GM23338 (cell line): ENCODE data around the gene AK4. TPM values are rescaled to one million over a fixed set of nuclear protein-coding genes. Genes with fewer than 3 reads are reported as not detected.

Experiments used
- ATAC-seq: fragments of 200-7000 bp; cut with Tn5 transposase; 3 replicates; pipeline ENCODE4 v1.9.1; 2020
- DNase-seq: peaks from one replicate; pipeline ENCODE4 v3.0.0-alpha.2; 2015; ENCODE audit warnings: low spot score
- H2AFZ ChIP-seq: fragments of 200-600 bp; sonication (generic); 2 replicates; pipeline ENCODE4 v1.8.0; 2016; ENCODE audit warnings: antibody characterized with exemption, mild to moderate bottlenecking, moderate library complexity
- H3F3A ChIP-seq: fragments of 200-600 bp; sonication (generic); replicated peaks from 2 replicates; pipeline ENCODE4 v1.8.0; 2017; ENCODE audit warnings: antibody characterized with exemption, mixed run types, low read depth
- H3K27ac ChIP-seq: fragments of 200-600 bp; sonication (generic); 2 replicates; pipeline ENCODE4 v1.6.1; 2016; ENCODE audit warnings: low read depth
- H3K27me3 ChIP-seq: fragments of 200-600 bp; sonication (generic); 2 replicates; pipeline ENCODE4 v1.8.0; 2016; ENCODE audit warnings: mild to moderate bottlenecking, mixed run types, moderate library complexity; ENCODE audit not compliant: insufficient read depth
- H3K36me3 ChIP-seq: fragments of 200-600 bp; sonication (generic); 2 replicates; pipeline ENCODE4 v1.8.0; 2016; ENCODE audit warnings: mild to moderate bottlenecking; ENCODE audit not compliant: insufficient read depth
- H3K4me1 ChIP-seq: fragments of 200-600 bp; sonication (generic); 2 replicates; pipeline ENCODE4 v1.8.0; 2016; ENCODE audit warnings: mild to moderate bottlenecking, moderate library complexity; ENCODE audit not compliant: insufficient read depth
- H3K4me2 ChIP-seq: fragments of 200-600 bp; sonication (generic); 2 replicates; pipeline ENCODE4 v1.7.1; 2017; ENCODE audit warnings: mixed run types
- H3K4me3 ChIP-seq: fragments of 200-600 bp; sonication (generic); 2 replicates; pipeline ENCODE4 v1.6.1; 2016; ENCODE audit warnings: mixed run types
- H3K79me2 ChIP-seq: fragments of 200-600 bp; sonication (generic); replicated peaks from 2 replicates; pipeline ENCODE4 v1.8.0; 2017; ENCODE audit warnings: mild to moderate bottlenecking; ENCODE audit not compliant: insufficient read depth
- H3K9me2 ChIP-seq: fragments of 200-600 bp; sonication (generic); 2 replicates; pipeline ENCODE4 v1.8.0; 2017; ENCODE audit not compliant: insufficient read depth
- H4K20me1 ChIP-seq: fragments of 200-600 bp; sonication (generic); replicated peaks from 2 replicates; pipeline ENCODE4 v1.8.0; 2017; ENCODE audit warnings: mild to moderate bottlenecking; ENCODE audit not compliant: insufficient read depth
- H3K27ac Mint-ChIP-seq: 2 replicates; pipeline ENCODE4 v1.8.0; 2020; ENCODE audit warnings: inconsistent platforms, mild to moderate bottlenecking, moderate library complexity, mixed read lengths
- H3K27me3 Mint-ChIP-seq: 3 replicates; pipeline ENCODE4 v1.8.0; 2022; ENCODE audit warnings: low read depth, mild to moderate bottlenecking, moderate library complexity, mixed read lengths, inconsistent platforms; ENCODE audit not compliant: insufficient read depth, poor library complexity
- H3K36me3 Mint-ChIP-seq: 3 replicates; pipeline ENCODE4 v1.8.0; 2021; ENCODE audit warnings: low read depth, mild to moderate bottlenecking, inconsistent platforms, moderate library complexity, mixed read lengths
- H3K4me1 Mint-ChIP-seq: 3 replicates; pipeline ENCODE4 v1.8.0; 2020; ENCODE audit warnings: mild to moderate bottlenecking, inconsistent platforms, mixed read lengths
- H3K4me3 Mint-ChIP-seq: 3 replicates; pipeline ENCODE4 v1.8.0; 2021; ENCODE audit warnings: moderate library complexity, mild to moderate bottlenecking, inconsistent platforms, mixed read lengths
- H3K9me3 Mint-ChIP-seq: 3 replicates; pipeline ENCODE4 v1.8.0; 2020; ENCODE audit warnings: moderate library complexity, mild to moderate bottlenecking, inconsistent platforms, mixed read lengths
- CREB1 ChIP-seq: fragments of 250-450 bp; sonication (Bioruptor Pico); IDR thresholded peaks from 2 replicates; pipeline ENCODE4 v1.5.0; 2020; ENCODE audit warnings: low read depth, mild to moderate bottlenecking, moderate library complexity
- EZH2 ChIP-seq: fragments of 200-600 bp; sonication (generic); IDR thresholded peaks from one replicate; pipeline ENCODE4 v1.8.0; 2017; ENCODE audit warnings: antibody characterized with exemption, mild to moderate bottlenecking, low read depth; ENCODE audit not compliant: unreplicated experiment
- EZH2phosphoT487 ChIP-seq: fragments of 200-600 bp; sonication (generic); IDR thresholded peaks from one replicate; pipeline ENCODE4 v1.8.1; 2018; ENCODE audit warnings: antibody characterized with exemption; ENCODE audit not compliant: unreplicated experiment
- JUNB ChIP-seq: IDR thresholded peaks from one replicate; pipeline ENCODE4 v1.6.1; 2016; ENCODE audit warnings: antibody characterized with exemption; ENCODE audit not compliant: unreplicated experiment
- NANOG ChIP-seq: IDR thresholded peaks from 2 replicates; pipeline ENCODE4 v1.6.1; 2016; ENCODE audit warnings: antibody characterized with exemption, borderline replicate concordance
- POLR2AphosphoS5 ChIP-seq: IDR thresholded peaks from 2 replicates; pipeline ENCODE4 v1.6.1; 2016; ENCODE audit warnings: antibody characterized with exemption, low read depth
- STAT1 ChIP-seq: IDR thresholded peaks from one replicate; pipeline ENCODE4 v1.6.1; 2016; ENCODE audit warnings: antibody characterized with exemption; ENCODE audit not compliant: unreplicated experiment
- ZNF114 ChIP-seq: fragments of 250-450 bp; sonication (Bioruptor Pico); IDR thresholded peaks from 2 replicates; pipeline ENCODE4 v1.5.0; 2020; ENCODE audit warnings: mild to moderate bottlenecking, moderate library complexity
- ZNF331 ChIP-seq: fragments of 250-450 bp; sonication (Bioruptor Pico); IDR thresholded peaks from 2 replicates; pipeline ENCODE4 v1.5.0; 2020; ENCODE audit warnings: low read depth, mild to moderate bottlenecking, moderate library complexity
- polyA plus RNA-seq: library from polyadenylated mRNA; unstranded; fragments of >200 nt; fragmentation: Nextera tagmentation; extraction: Ambion mirVana; gene quantifications from 2 replicates; pipeline ENCODE4 v1.2.1, GENCODE V29; 2016
- total RNA-seq: library from RNA; depleted of rRNA; stranded (reverse); fragments of >200 nt; shearing (Covaris generic); gene quantifications from 2 replicates; pipeline ENCODE4 v1.2.3, GENCODE V29; 2014
- TF ChIP-seq, protein P1 (sequence below), 2 experiments: fragments of 200-600 bp in 1 of 2; sonication (generic) in 1 of 2; conservative IDR thresholded peaks; 2 replicates each; pipeline versions ENCODE4 v1.5.1 to v1.6.1; 2016 to 2017; ENCODE audit warnings: antibody characterized with exemption in 2 of 2, low read depth in 2 of 2, mild to moderate bottlenecking in 2 of 2, moderate library complexity in 1 of 2
- TF ChIP-seq, protein P2 (sequence below): fragments of 250-450 bp; sonication (Bioruptor Pico); IDR thresholded peaks from 2 replicates; pipeline ENCODE4 v1.5.0; 2020; ENCODE audit warnings: mild to moderate bottlenecking, moderate library complexity
- TF ChIP-seq, protein P3 (sequence below): IDR thresholded peaks from 2 replicates; pipeline ENCODE4 v1.6.1; 2016; ENCODE audit warnings: antibody characterized with exemption
- TF ChIP-seq, protein P4 (sequence below): IDR thresholded peaks from one replicate; pipeline ENCODE4 v1.6.1; 2018; ENCODE audit warnings: antibody characterized with exemption; ENCODE audit not compliant: unreplicated experiment

The AK4 gene
- total and polyA plus RNA-seq, 2 experiments from 2014 or later: 123 to 127 TPM

DNA sequence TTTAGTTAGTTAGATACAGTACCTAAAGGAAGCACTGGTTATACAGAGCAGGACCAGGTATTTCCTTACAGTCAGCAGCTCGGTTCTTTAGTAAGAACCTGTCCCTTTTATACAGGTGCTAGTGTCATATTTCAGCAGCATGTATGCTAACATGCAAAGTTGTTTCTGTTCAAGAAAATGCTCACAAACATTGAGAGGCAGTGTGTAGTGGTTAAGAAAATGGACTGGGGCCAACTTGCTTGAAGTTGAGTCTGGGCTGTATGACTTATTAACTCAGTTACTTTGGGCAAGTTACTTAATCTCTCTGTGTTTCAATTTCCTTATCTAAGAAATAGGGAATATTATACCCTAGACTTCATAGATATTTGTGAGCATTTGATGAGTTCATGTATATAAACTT is 31.1 kb downstream of the AK4 start:
- H3K9me3 Mint-ChIP-seq: no peaks in the 10 kb centered on the region
- DNase-seq (no peak), ATAC-seq (no peak)
- Histone ChIP-seq H3K27ac (no peak overlapping the region), H3K79me2 (peaks cover 100% of the 10 kb centered on the region), H3K9me2 (no peaks in the 10 kb centered on the region), H3K4me1 (peaks cover 45% of the 10 kb centered on the region), H3K4me3 (no peak overlapping the region), H3K4me2 (no peak overlapping the region), H4K20me1 (peaks cover 5% of the 10 kb centered on the region), H2AFZ (no peak overlapping the region), H3K36me3 (no peaks in the 10 kb centered on the region), H3F3A (no peaks in the 10 kb centered on the region), H3K27me3 (no peaks in the 10 kb centered on the region)
- no peaks in the 10 kb centered on the region for H3K36me3 Mint-ChIP-seq
- H3K4me1 Mint-ChIP-seq: peaks cover 54% of the 10 kb centered on the region
- TF ChIP-seq, protein P1, sequence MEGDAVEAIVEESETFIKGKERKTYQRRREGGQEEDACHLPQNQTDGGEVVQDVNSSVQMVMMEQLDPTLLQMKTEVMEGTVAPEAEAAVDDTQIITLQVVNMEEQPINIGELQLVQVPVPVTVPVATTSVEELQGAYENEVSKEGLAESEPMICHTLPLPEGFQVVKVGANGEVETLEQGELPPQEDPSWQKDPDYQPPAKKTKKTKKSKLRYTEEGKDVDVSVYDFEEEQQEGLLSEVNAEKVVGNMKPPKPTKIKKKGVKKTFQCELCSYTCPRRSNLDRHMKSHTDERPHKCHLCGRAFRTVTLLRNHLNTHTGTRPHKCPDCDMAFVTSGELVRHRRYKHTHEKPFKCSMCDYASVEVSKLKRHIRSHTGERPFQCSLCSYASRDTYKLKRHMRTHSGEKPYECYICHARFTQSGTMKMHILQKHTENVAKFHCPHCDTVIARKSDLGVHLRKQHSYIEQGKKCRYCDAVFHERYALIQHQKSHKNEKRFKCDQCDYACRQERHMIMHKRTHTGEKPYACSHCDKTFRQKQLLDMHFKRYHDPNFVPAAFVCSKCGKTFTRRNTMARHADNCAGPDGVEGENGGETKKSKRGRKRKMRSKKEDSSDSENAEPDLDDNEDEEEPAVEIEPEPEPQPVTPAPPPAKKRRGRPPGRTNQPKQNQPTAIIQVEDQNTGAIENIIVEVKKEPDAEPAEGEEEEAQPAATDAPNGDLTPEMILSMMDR (conservative IDR thresholded peaks at IDR 0.05; ENCODE audit: low read depth in 2 of 2): no peak
- no peak for TF ChIP-seq ZNF331 (CRISPR knock-in tag)
- TF ChIP-seq STAT1: no peak
- TF ChIP-seq ZNF114 (CRISPR knock-in tag): no peak
- no peak for TF ChIP-seq EZH2
- TF ChIP-seq POLR2AphosphoS5: no peak
- TF ChIP-seq NANOG: no peak
- TF ChIP-seq, protein P2, sequence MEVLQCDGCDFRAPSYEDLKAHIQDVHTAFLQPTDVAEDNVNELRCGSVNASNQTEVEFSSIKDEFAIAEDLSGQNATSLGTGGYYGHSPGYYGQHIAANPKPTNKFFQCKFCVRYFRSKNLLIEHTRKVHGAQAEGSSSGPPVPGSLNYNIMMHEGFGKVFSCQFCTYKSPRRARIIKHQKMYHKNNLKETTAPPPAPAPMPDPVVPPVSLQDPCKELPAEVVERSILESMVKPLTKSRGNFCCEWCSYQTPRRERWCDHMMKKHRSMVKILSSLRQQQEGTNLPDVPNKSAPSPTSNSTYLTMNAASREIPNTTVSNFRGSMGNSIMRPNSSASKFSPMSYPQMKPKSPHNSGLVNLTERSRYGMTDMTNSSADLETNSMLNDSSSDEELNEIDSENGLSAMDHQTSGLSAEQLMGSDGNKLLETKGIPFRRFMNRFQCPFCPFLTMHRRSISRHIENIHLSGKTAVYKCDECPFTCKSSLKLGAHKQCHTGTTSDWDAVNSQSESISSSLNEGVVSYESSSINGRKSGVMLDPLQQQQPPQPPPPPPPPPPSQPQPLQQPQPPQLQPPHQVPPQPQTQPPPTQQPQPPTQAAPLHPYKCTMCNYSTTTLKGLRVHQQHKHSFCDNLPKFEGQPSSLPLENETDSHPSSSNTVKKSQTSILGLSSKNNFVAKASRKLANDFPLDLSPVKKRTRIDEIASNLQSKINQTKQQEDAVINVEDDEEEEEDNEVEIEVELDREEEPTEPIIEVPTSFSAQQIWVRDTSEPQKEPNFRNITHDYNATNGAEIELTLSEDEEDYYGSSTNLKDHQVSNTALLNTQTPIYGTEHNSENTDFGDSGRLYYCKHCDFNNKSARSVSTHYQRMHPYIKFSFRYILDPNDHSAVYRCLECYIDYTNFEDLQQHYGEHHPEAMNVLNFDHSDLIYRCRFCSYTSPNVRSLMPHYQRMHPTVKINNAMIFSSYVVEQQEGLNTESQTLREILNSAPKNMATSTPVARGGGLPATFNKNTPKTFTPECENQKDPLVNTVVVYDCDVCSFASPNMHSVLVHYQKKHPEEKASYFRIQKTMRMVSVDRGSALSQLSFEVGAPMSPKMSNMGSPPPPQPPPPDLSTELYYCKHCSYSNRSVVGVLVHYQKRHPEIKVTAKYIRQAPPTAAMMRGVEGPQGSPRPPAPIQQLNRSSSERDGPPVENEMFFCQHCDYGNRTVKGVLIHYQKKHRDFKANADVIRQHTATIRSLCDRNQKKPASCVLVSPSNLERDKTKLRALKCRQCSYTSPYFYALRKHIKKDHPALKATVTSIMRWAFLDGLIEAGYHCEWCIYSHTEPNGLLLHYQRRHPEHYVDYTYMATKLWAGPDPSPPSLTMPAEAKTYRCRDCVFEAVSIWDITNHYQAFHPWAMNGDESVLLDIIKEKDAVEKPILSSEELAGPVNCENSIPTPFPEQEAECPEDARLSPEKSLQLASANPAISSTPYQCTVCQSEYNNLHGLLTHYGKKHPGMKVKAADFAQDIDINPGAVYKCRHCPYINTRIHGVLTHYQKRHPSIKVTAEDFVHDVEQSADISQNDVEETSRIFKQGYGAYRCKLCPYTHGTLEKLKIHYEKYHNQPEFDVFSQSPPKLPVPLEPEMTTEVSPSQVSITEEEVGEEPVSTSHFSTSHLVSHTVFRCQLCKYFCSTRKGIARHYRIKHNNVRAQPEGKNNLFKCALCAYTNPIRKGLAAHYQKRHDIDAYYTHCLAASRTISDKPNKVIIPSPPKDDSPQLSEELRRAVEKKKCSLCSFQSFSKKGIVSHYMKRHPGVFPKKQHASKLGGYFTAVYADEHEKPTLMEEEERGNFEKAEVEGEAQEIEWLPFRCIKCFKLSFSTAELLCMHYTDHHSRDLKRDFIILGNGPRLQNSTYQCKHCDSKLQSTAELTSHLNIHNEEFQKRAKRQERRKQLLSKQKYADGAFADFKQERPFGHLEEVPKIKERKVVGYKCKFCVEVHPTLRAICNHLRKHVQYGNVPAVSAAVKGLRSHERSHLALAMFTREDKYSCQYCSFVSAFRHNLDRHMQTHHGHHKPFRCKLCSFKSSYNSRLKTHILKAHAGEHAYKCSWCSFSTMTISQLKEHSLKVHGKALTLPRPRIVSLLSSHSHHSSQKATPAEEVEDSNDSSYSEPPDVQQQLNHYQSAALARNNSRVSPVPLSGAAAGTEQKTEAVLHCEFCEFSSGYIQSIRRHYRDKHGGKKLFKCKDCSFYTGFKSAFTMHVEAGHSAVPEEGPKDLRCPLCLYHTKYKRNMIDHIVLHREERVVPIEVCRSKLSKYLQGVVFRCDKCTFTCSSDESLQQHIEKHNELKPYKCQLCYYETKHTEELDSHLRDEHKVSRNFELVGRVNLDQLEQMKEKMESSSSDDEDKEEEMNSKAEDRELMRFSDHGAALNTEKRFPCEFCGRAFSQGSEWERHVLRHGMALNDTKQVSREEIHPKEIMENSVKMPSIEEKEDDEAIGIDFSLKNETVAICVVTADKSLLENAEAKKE: no peak
- TF ChIP-seq JUNB: no peak
- TF ChIP-seq CREB1: no peak
- TF ChIP-seq EZH2phosphoT487: no peak
- TF ChIP-seq, protein P3, sequence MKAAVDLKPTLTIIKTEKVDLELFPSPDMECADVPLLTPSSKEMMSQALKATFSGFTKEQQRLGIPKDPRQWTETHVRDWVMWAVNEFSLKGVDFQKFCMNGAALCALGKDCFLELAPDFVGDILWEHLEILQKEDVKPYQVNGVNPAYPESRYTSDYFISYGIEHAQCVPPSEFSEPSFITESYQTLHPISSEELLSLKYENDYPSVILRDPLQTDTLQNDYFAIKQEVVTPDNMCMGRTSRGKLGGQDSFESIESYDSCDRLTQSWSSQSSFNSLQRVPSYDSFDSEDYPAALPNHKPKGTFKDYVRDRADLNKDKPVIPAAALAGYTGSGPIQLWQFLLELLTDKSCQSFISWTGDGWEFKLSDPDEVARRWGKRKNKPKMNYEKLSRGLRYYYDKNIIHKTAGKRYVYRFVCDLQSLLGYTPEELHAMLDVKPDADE: no peak
- TF ChIP-seq, protein P4, sequence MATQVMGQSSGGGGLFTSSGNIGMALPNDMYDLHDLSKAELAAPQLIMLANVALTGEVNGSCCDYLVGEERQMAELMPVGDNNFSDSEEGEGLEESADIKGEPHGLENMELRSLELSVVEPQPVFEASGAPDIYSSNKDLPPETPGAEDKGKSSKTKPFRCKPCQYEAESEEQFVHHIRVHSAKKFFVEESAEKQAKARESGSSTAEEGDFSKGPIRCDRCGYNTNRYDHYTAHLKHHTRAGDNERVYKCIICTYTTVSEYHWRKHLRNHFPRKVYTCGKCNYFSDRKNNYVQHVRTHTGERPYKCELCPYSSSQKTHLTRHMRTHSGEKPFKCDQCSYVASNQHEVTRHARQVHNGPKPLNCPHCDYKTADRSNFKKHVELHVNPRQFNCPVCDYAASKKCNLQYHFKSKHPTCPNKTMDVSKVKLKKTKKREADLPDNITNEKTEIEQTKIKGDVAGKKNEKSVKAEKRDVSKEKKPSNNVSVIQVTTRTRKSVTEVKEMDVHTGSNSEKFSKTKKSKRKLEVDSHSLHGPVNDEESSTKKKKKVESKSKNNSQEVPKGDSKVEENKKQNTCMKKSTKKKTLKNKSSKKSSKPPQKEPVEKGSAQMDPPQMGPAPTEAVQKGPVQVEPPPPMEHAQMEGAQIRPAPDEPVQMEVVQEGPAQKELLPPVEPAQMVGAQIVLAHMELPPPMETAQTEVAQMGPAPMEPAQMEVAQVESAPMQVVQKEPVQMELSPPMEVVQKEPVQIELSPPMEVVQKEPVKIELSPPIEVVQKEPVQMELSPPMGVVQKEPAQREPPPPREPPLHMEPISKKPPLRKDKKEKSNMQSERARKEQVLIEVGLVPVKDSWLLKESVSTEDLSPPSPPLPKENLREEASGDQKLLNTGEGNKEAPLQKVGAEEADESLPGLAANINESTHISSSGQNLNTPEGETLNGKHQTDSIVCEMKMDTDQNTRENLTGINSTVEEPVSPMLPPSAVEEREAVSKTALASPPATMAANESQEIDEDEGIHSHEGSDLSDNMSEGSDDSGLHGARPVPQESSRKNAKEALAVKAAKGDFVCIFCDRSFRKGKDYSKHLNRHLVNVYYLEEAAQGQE: no peak
- H3K27me3 Mint-ChIP-seq: no peaks in the 10 kb centered on the region
- no peak overlapping the region for H3K4me3 Mint-ChIP-seq
- H3K27ac Mint-ChIP-seq: no peak overlapping the region
